ENCODE measurements around the gene CAND2.

- TF ChIP-seq CTCF (IDR thresholded peaks at IDR 0.05) (no peak), POLR2A (IDR thresholded peaks at IDR 0.05) (no peak)
Observed at GRCh38 chr3:12837295-12837986, 41.0 kb downstream of the CAND2 start.
